Uterus (tissue), 4 donors: ENCODE data around the gene PIH1D1. TPM values are rescaled to one million over a fixed set of nuclear protein-coding genes. Genes with fewer than 3 reads are reported as not detected.

Source experiments
- DNase-seq, 2 donors: peaks; one replicate each; pipeline ENCODE4 v3.0.0-alpha.2; 2019 to 2020
- H3K27ac ChIP-seq, 2 donors: fragments of 200-600 bp; sonication (generic); 1 replicate in 1 of 2; 2 replicates in 1 of 2; pipeline ENCODE4 v1.5.1; 2016 to 2018
- H3K27me3 ChIP-seq, 2 donors: fragments of 200-600 bp; sonication (generic); one replicate each; pipeline ENCODE4 v1.5.1; 2018 to 2019; ENCODE audit warnings: control low read depth in 1 of 2
- H3K36me3 ChIP-seq, 2 donors: fragments of 200-600 bp; sonication (generic); one replicate each; pipeline ENCODE4 v1.5.1; 2019; ENCODE audit warnings: control low read depth in 1 of 2
- H3K4me1 ChIP-seq, 2 donors: fragments of 200-600 bp; sonication (generic); one replicate each; pipeline ENCODE4 v1.5.1; 2018 to 2019; ENCODE audit warnings: control low read depth in 1 of 2
- H3K4me3 ChIP-seq, 2 donors: fragments of 200-600 bp; sonication (generic); 1 replicate in 1 of 2; 2 replicates in 1 of 2; pipeline ENCODE4 v1.5.1; 2018 to 2019; ENCODE audit warnings: mild to moderate bottlenecking in 1 of 2
- H3K9me3 ChIP-seq, 2 donors: fragments of 200-600 bp; sonication (generic); one replicate each; pipeline ENCODE4 v1.5.1; 2019; ENCODE audit warnings: control low read depth in 1 of 2
- POLR2A ChIP-seq, 2 donors: fragments of 450-650 bp; IDR thresholded peaks; one replicate each; pipeline ENCODE4 v1.6.1; 2016; ENCODE audit warnings: antibody characterized with exemption in 2 of 2, mild to moderate bottlenecking in 1 of 2, moderate library complexity in 1 of 2
- intact Hi-C: fragments of 100-400 bp; cut with DNase I; formaldehyde crosslinking; loops from one replicate; pipeline ENCODE4 v1.15.1; 2023; ENCODE audit warnings: low total_unique reads
- total RNA-seq, 4 donors: library from RNA; depleted of rRNA in 3 of 4; stranded (reverse); fragments of >200 nt in 3 of 4; gene quantifications; one replicate each; pipeline versions ENCODE4 v1.1.0 to v1.2.4, GENCODE V29; 2014 to 2023
- TF ChIP-seq, protein P1 (sequence below), 4 experiments: fragments of 200-600 bp in 2 of 4; fragments of 450-650 bp in 2 of 4; sonication (generic) in 2 of 4; IDR thresholded peaks; one replicate each; pipeline ENCODE4 v1.5.1; 2016 to 2019; ENCODE audit warnings: antibody characterized with exemption in 4 of 4, mild to moderate bottlenecking in 2 of 4, moderate library complexity in 1 of 4
- donor health status: DM: yes; HTN: yes; CAD: no.

The PIH1D1 gene
- total RNA-seq, 4 donors from 2014 or later = 31.2 to 70.2 (median 46.5) TPM

DNA sequence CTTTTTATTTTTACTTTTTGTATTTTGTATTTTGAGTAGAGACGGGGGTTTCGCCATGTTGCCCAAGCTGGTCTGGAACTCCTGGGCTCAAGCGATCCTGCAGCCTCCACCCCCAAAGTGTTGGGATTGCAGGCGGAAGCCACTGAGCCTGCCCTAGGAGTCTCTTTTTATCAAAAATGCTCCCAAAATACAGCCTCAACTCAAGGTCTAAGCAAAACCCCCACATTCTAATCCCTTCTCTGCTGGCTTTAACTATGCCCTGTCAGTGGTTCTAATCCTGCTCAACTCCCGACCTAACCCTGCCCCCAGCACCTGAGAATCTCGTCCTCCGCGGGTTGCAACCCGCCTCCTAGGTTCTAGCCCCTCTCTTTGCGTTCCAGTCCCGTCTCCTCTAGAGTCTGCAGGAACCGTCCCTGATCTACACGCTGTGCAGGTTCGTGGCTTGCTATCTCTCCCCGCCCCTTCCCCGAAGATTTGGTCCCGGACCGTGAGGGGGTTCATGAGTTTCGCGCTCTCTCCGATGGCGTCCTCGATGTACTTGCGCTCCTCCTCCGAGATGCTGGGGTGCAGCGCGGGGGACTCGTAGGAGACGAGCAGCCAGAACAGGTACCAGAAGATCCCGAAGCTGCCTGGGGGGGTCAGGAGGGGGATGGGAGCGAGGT is 18.2 kb downstream of the PIH1D1 start:
- Histone ChIP-seq H3K27ac (no peak overlapping the region), H3K4me3 (no peak overlapping the region), H3K4me1 (no peaks in the 10 kb centered on the region), H3K27me3 (peaks cover 15 to 35% of the 10 kb centered on the region in 2 donors), H3K36me3 (no peaks in the 10 kb centered on the region), H3K9me3 (no peaks in the 10 kb centered on the region)
- no peak for DNase-seq
- intact Hi-C loops = loop anchor here (10.0 kb wide), 1 partner anchor 209 kb away; no protein-coding TSS in a partner anchor
- TF ChIP-seq, protein P1, sequence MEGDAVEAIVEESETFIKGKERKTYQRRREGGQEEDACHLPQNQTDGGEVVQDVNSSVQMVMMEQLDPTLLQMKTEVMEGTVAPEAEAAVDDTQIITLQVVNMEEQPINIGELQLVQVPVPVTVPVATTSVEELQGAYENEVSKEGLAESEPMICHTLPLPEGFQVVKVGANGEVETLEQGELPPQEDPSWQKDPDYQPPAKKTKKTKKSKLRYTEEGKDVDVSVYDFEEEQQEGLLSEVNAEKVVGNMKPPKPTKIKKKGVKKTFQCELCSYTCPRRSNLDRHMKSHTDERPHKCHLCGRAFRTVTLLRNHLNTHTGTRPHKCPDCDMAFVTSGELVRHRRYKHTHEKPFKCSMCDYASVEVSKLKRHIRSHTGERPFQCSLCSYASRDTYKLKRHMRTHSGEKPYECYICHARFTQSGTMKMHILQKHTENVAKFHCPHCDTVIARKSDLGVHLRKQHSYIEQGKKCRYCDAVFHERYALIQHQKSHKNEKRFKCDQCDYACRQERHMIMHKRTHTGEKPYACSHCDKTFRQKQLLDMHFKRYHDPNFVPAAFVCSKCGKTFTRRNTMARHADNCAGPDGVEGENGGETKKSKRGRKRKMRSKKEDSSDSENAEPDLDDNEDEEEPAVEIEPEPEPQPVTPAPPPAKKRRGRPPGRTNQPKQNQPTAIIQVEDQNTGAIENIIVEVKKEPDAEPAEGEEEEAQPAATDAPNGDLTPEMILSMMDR (IDR thresholded peaks at IDR 0.05) = no peak

GRCh38 chr19:49432141-49433073 is 19.2 kb downstream of the PIH1D1 start:
- intact Hi-C loops = loop anchor here (10.0 kb wide), 1 partner anchor 208 kb away; no protein-coding TSS in a partner anchor
- Histone ChIP-seq H3K27me3 (peaks cover 25 to 44% of the 10 kb centered on the region in 2 donors), H3K4me3 (no peak overlapping the region), H3K9me3 (no peaks in the 10 kb centered on the region), H3K4me1 (no peaks in the 10 kb centered on the region), H3K27ac (no peak overlapping the region), H3K36me3 (no peaks in the 10 kb centered on the region)
- TF ChIP-seq POLR2A (IDR thresholded peaks at IDR 0.05) = no peak
- TF ChIP-seq, protein P1 (IDR thresholded peaks at IDR 0.05) = no peak
- no peak for DNase-seq

- Histone ChIP-seq H3K27me3 (peaks cover 26 to 55% of the 10 kb centered on the region in 2 donors), H3K27ac (no peak overlapping the region)
- intact Hi-C loops = loop anchor here (10.0 kb wide), 1 partner anchor 207 kb away; no protein-coding TSS in a partner anchor
Observed at GRCh38 chr19:49431330-49431749, 20.3 kb downstream of the PIH1D1 start.

DNA sequence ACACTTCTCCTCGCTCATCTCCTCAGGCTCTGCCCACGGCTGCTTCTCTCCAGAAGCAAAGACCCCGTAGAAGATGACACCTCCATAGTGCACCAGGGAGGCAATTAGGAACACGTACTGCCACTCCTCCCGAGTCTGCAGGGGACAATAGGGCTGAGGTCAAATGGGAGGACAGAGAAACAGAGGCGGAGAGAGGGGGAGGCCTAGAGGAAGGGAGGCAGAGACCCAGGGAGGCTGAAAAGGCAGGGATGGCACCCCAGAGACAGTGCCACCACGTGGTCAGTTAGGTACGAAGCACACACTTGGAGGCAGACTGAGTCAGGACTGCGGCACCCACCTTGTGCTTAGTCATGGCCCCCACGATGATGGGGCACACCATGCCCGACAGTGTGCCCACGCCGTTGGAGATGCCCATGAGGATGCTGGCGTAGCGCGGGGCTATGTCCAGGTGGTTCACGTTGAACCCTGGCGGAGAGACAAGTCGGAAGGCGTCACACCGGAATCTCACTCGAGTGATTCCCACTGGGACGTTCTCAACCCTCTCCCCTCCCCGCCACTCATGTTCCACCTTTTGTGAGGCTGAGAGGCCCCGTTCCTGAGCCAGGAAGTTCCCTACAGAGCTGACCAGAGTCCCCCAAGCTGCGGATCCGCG is 20.8 kb downstream of the PIH1D1 start:
- TF ChIP-seq POLR2A (IDR thresholded peaks at IDR 0.05) = no peak
- TF ChIP-seq, protein P1 (IDR thresholded peaks at IDR 0.05) = no peak
- intact Hi-C loops = loop anchor here (10.0 kb wide), 1 partner anchor 206 kb away; no protein-coding TSS in a partner anchor
- no peak overlapping the region for H3K27ac ChIP-seq
- peaks cover 26 to 60% of the 10 kb centered on the region in 2 donors for H3K27me3 ChIP-seq
- H3K9me3 ChIP-seq = no peaks in the 10 kb centered on the region
- H3K4me1 ChIP-seq = no peaks in the 10 kb centered on the region
- no peak for DNase-seq
- H3K36me3 ChIP-seq = no peaks in the 10 kb centered on the region
- H3K4me3 ChIP-seq = no peak overlapping the region

More at GRCh38 chr19:49431330-49431749, 20.3 kb downstream of the PIH1D1 start:
- Histone ChIP-seq H3K36me3 (no peaks in the 10 kb centered on the region), H3K4me1 (no peaks in the 10 kb centered on the region), H3K4me3 (no peak overlapping the region), H3K9me3 (no peaks in the 10 kb centered on the region)
- DNase-seq = no peak
- no peak for TF ChIP-seq POLR2A (IDR thresholded peaks at IDR 0.05)
- TF ChIP-seq, protein P1 (IDR thresholded peaks at IDR 0.05) = no peak
